ENCODE data around the gene CHD5.

Gene CHD5

GRCh38 chr1:6126028-6126427 lies 54.1 kb downstream of the CHD5 start:
- in situ Hi-C loops (cut with HindIII; ENCODE audit: low pct_ligation_motif_present, low sequenced_read_pairs) = no loop called here
- DNase-seq = no peak
- no peaks in the 10 kb centered on the region for H3K36me3 ChIP-seq (replicated peaks)
- H3K27me3 ChIP-seq (replicated peaks) = no peaks in the 10 kb centered on the region
- H3K4me3 ChIP-seq (ENCODE audit: low read depth, low read length) = no peak overlapping the region
- H3K27ac ChIP-seq = no peak overlapping the region
- no peak for TF ChIP-seq CTCF (IDR thresholded peaks at IDR 0.05; ENCODE audit: low read depth, low read length, missing control alignments)

GRCh38 chr1:6125366-6125765 lies 54.8 kb downstream of the CHD5 start:
- no peak for DNase-seq
- in situ Hi-C loops (cut with HindIII; ENCODE audit: low pct_ligation_motif_present, low sequenced_read_pairs) = no loop called here
- no peak overlapping the region for H3K4me3 ChIP-seq (ENCODE audit: low read depth, low read length)
- H3K36me3 ChIP-seq (replicated peaks) = no peaks in the 10 kb centered on the region
- no peak overlapping the region for H3K27ac ChIP-seq
- H3K27me3 ChIP-seq (replicated peaks) = no peaks in the 10 kb centered on the region
- TF ChIP-seq CTCF (IDR thresholded peaks at IDR 0.05; ENCODE audit: low read depth, low read length, missing control alignments) = no peak

GRCh38 chr1:6124746-6125365 lies 55.3 kb downstream of the CHD5 start:
- DNase-seq = no peak

GRCh38 chr1:6124341-6124740 lies 55.8 kb downstream of the CHD5 start:
- DNase-seq = no peak
- Histone ChIP-seq H3K27ac (no peak overlapping the region), H3K36me3 (replicated peaks) (no peaks in the 10 kb centered on the region), H3K4me3 (ENCODE audit: low read depth, low read length) (no peak overlapping the region), H3K27me3 (replicated peaks) (no peaks in the 10 kb centered on the region)
- TF ChIP-seq CTCF (IDR thresholded peaks at IDR 0.05; ENCODE audit: low read depth, low read length, missing control alignments) = no peak
- in situ Hi-C loops (cut with HindIII; ENCODE audit: low pct_ligation_motif_present, low sequenced_read_pairs) = no loop called here

More at GRCh38 chr1:6124746-6125365, 55.3 kb downstream of the CHD5 start:
- H3K27ac ChIP-seq = no peak overlapping the region
- TF ChIP-seq CTCF (IDR thresholded peaks at IDR 0.05; ENCODE audit: low read depth, low read length, missing control alignments) = no peak
- no peaks in the 10 kb centered on the region for H3K27me3 ChIP-seq (replicated peaks)
- in situ Hi-C loops (cut with HindIII; ENCODE audit: low pct_ligation_motif_present, low sequenced_read_pairs) = no loop called here
- H3K4me3 ChIP-seq (ENCODE audit: low read depth, low read length) = no peak overlapping the region
- H3K36me3 ChIP-seq (replicated peaks) = no peaks in the 10 kb centered on the region

GRCh38 chr1:6123816-6124215 lies 56.3 kb downstream of the CHD5 start:
- no peak for TF ChIP-seq CTCF (IDR thresholded peaks at IDR 0.05; ENCODE audit: low read depth, low read length, missing control alignments)

GRCh38 chr1:6123083-6123482 lies 57.0 kb downstream of the CHD5 start:
- Histone ChIP-seq H3K36me3 (replicated peaks) (no peaks in the 10 kb centered on the region), H3K27me3 (replicated peaks) (no peaks in the 10 kb centered on the region), H3K27ac (no peak overlapping the region), H3K4me3 (ENCODE audit: low read depth, low read length) (no peak overlapping the region)
- no peak for TF ChIP-seq CTCF (IDR thresholded peaks at IDR 0.05; ENCODE audit: low read depth, low read length, missing control alignments)
- in situ Hi-C loops (cut with HindIII; ENCODE audit: low pct_ligation_motif_present, low sequenced_read_pairs) = no loop called here
- DNase-seq = no peak

More at GRCh38 chr1:6123816-6124215, 56.3 kb downstream of the CHD5 start:
- DNase-seq = no peak
- in situ Hi-C loops (cut with HindIII; ENCODE audit: low pct_ligation_motif_present, low sequenced_read_pairs) = no loop called here
- Histone ChIP-seq H3K27ac (no peak overlapping the region), H3K27me3 (replicated peaks) (no peaks in the 10 kb centered on the region), H3K4me3 (ENCODE audit: low read depth, low read length) (no peak overlapping the region), H3K36me3 (replicated peaks) (no peaks in the 10 kb centered on the region)
